Trophoblast cell (in vitro differentiated cells and primary cell): Measurements from ENCODE around the gene POR.

ENCODE experiments used
- DNase-seq, 2 donors: peaks; one replicate each; pipeline ENCODE4 v3.0.0-alpha.2; 2016
- H2AFZ ChIP-seq: 2 replicates; pipeline ENCODE4 v1.6.1; 2013; ENCODE audit warnings: low read length, moderate library complexity, mild to moderate bottlenecking; ENCODE audit not compliant: insufficient read depth, poor library complexity
- H2AK5ac ChIP-seq: 2 replicates; pipeline ENCODE4 v1.6.1; 2013; ENCODE audit warnings: mild to moderate bottlenecking, low read length
- H2BK120ac ChIP-seq: 2 replicates; pipeline ENCODE4 v1.6.1; 2013; ENCODE audit warnings: low read length, mild to moderate bottlenecking, moderate library complexity; ENCODE audit not compliant: insufficient read depth, poor library complexity
- H2BK12ac ChIP-seq: 2 replicates; pipeline ENCODE4 v1.6.1; 2013; ENCODE audit warnings: mild to moderate bottlenecking, low read length, moderate library complexity
- H2BK5ac ChIP-seq: 2 replicates; pipeline ENCODE4 v1.6.1; 2013; ENCODE audit warnings: low read length, low read depth, moderate library complexity, mild to moderate bottlenecking; ENCODE audit not compliant: poor library complexity
- H3K14ac ChIP-seq: 2 replicates; pipeline ENCODE4 v1.6.1; 2013; ENCODE audit warnings: mild to moderate bottlenecking, low read length
- H3K18ac ChIP-seq: 2 replicates; pipeline ENCODE4 v1.6.1; 2013; ENCODE audit warnings: mild to moderate bottlenecking, low read length
- H3K23ac ChIP-seq: 2 replicates; pipeline ENCODE4 v1.6.1; 2013; ENCODE audit warnings: low read length
- H3K27ac ChIP-seq: 2 replicates; pipeline ENCODE4 v1.5.1; 2013; ENCODE audit warnings: low read depth, mild to moderate bottlenecking, inconsistent platforms, low read length, moderate library complexity
- H3K27me3 ChIP-seq: 2 replicates; pipeline ENCODE4 v1.6.1; 2013; ENCODE audit warnings: inconsistent platforms, mild to moderate bottlenecking, low read length, moderate library complexity; ENCODE audit not compliant: insufficient read depth
- H3K36me3 ChIP-seq, 2 experiments: 1 replicate in 1 of 2; 2 replicates in 1 of 2; pipeline ENCODE4 v1.6.1; 2013; ENCODE audit warnings: low read length in 2 of 2, mild to moderate bottlenecking in 2 of 2, moderate library complexity in 1 of 2; ENCODE audit not compliant: insufficient read depth in 2 of 2, control insufficient read depth in 1 of 2
- H3K4ac ChIP-seq: 2 replicates; pipeline ENCODE4 v1.6.1; 2013; ENCODE audit warnings: low read depth, mild to moderate bottlenecking, low read length, moderate library complexity
- H3K4me1 ChIP-seq, 2 experiments: 1 replicate in 1 of 2; 2 replicates in 1 of 2; pipeline ENCODE4 v1.6.1; 2013; ENCODE audit warnings: low read length in 2 of 2, mild to moderate bottlenecking in 2 of 2, moderate library complexity in 1 of 2; ENCODE audit not compliant: insufficient read depth in 2 of 2, control insufficient read depth in 1 of 2
- H3K4me2 ChIP-seq: 2 replicates; pipeline ENCODE4 v1.6.1; 2013; ENCODE audit warnings: inconsistent platforms, mild to moderate bottlenecking, low read length, moderate library complexity
- H3K4me3 ChIP-seq: 2 replicates; pipeline ENCODE4 v1.5.1; 2013; ENCODE audit warnings: mild to moderate bottlenecking, low read depth, low read length, inconsistent platforms
- H3K79me1 ChIP-seq: one replicate; pipeline ENCODE4 v1.6.1; 2013; ENCODE audit warnings: low read length
- H3K79me2 ChIP-seq: 2 replicates; pipeline ENCODE4 v1.6.1; 2013; ENCODE audit warnings: low read length, mild to moderate bottlenecking; ENCODE audit not compliant: control insufficient read depth, insufficient read depth, poor library complexity
- H3K9ac ChIP-seq: 2 replicates; pipeline ENCODE4 v1.6.1; 2013; ENCODE audit warnings: mild to moderate bottlenecking, low read length
- H3K9me3 ChIP-seq: 2 replicates; pipeline ENCODE4 v1.6.1; 2013; ENCODE audit warnings: low read depth, mild to moderate bottlenecking, control low read depth, inconsistent platforms, low read length; ENCODE audit not compliant: insufficient read depth
- H4K12ac ChIP-seq: 2 replicates; pipeline ENCODE4 v1.6.1; 2013; ENCODE audit warnings: low read depth, mild to moderate bottlenecking, low read length, moderate library complexity
- H4K8ac ChIP-seq: 2 replicates; pipeline ENCODE4 v1.6.1; 2013; ENCODE audit warnings: low read depth, mild to moderate bottlenecking, low read length, moderate library complexity
- H4K91ac ChIP-seq: one replicate; pipeline ENCODE4 v1.6.1; 2013; ENCODE audit warnings: low read depth, mild to moderate bottlenecking, low read length, moderate library complexity
- WGBS: extraction: QIAGEN DNeasy Blood & Tissue Kit; methylation state at CpG from one replicate; pipeline ENCODE4 v1.1.7; 2013; ENCODE audit warnings: missing lambda C conversion rate; ENCODE audit not compliant: insufficient read length, insufficient coverage; ENCODE audit errors: extremely low coverage; 5-methylcytosine and 5-hydroxymethylcytosine counted together

Gene POR

DNA sequence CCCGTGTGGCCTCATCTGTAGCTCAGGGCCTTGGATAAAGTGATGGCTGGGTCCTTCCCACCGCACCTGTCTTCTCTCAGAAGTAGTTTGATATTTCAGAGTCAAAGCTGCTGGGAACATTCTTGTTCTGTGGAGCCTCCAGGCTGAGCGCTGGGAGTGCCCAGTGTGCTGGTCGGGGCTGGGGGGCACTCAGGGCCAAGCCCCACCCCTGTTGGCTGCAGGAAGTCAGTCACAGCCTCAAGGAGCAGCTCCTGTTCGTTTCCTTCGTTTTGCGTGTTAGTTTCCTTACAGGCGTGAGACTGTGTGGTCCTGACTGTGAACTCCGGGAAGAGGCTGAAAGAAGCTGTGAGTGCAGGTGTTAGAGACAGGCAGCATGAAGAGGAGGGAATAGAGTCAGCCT lies 33.2 kb downstream of the POR start:
- no peak overlapping the region for H2BK120ac ChIP-seq
- no peak overlapping the region for H3K4me2 ChIP-seq
- H4K8ac ChIP-seq: no peak overlapping the region
- H3K4me3 ChIP-seq: no peak overlapping the region
- H2AFZ ChIP-seq: no peak overlapping the region
- peaks cover 2% of the 10 kb centered on the region for H3K9me3 ChIP-seq
- H2BK5ac ChIP-seq: no peak overlapping the region
- H2BK12ac ChIP-seq: no peak overlapping the region
- H3K23ac ChIP-seq: no peak overlapping the region
- H3K79me2 ChIP-seq: no peaks in the 10 kb centered on the region
- no peak overlapping the region for H3K18ac ChIP-seq
- H3K4me1 ChIP-seq: peaks cover 7 to 10% of the 10 kb centered on the region in 2 experiments
- no peak overlapping the region for H4K12ac ChIP-seq
- DNase-seq: no peak
- no peak overlapping the region for H3K9ac ChIP-seq
- no peak overlapping the region for H3K14ac ChIP-seq
- WGBS: no CpG with 5 or more reads among the region's 9 CpGs
- H3K27ac ChIP-seq: no peak overlapping the region
- H3K36me3 ChIP-seq: peaks cover 2 to 5% of the 10 kb centered on the region in 2 experiments
- no peak overlapping the region for H4K91ac ChIP-seq
- H3K4ac ChIP-seq: no peak overlapping the region
- peaks cover 2% of the 10 kb centered on the region for H3K79me1 ChIP-seq
- H2AK5ac ChIP-seq: no peak overlapping the region
- H3K27me3 ChIP-seq: no peaks in the 10 kb centered on the region

DNA sequence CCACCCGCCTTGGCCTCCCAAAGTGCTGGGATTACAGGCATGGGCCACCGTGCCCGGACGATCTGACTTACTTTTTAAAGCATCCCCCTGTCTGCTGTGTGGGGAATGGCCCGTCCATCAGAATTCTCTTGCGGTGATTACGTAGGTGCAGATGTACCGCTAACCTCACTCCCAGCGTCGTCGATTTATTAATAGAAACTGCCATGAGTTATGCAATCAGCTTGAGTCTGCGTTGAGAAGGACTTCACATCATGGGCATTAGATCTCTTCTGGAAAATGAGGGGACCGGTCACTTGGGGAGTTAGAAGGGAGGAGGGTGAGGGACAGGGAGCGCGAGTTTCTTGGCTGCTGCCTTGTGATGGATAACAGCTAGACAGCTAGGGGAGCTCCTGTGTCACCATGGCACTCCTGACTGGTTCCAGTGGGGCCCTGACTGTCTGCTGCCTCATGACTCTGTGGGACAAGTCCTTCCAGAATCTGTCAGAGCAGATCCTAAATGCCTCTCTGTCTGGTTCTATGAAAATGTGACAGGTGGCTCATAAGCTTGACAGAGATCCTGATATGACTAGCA lies 35.2 kb downstream of the POR start:
- Histone ChIP-seq H3K9ac (no peak overlapping the region), H3K79me1 (peaks cover 2% of the 10 kb centered on the region), H3K4me1 (peaks cover 7% of the 10 kb centered on the region in 2 experiments), H3K18ac (no peak overlapping the region), H4K91ac (no peak overlapping the region), H3K4ac (no peak overlapping the region), H2BK120ac (no peak overlapping the region), H2AK5ac (no peak overlapping the region), H3K36me3 (peaks cover 11 to 14% of the 10 kb centered on the region in 2 experiments), H2BK5ac (no peak overlapping the region), H3K27me3 (no peaks in the 10 kb centered on the region), H3K27ac (no peak overlapping the region), H3K79me2 (no peaks in the 10 kb centered on the region), H3K23ac (no peak overlapping the region), H3K9me3 (peaks cover 4% of the 10 kb centered on the region), H2BK12ac (no peak overlapping the region), H3K4me3 (no peak overlapping the region), H4K12ac (no peak overlapping the region), H3K4me2 (no peak overlapping the region), H2AFZ (no peak overlapping the region), H3K14ac (no peak overlapping the region), H4K8ac (no peak overlapping the region)
- no CpG with 5 or more reads among the region's 15 CpGs for WGBS
- no peak for DNase-seq

DNA sequence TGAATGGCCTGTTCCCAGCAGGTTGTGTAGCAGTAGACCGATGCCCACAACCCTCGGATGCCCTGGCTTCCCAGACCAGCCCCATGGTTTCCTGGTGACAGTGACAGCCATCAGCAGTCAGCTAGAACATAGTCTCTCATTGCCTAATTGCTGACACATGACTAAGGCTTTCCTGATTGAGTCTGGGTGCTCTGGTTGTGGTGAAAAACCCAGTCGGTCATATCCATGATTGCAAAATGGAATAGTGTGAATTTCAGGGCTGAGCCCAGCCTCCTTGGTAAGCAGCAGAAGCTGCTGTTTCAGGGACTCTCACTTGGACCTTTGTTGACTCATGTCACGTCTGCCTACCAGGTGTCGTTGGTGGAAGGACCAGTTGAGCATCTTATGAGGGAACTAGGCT lies 36.6 kb downstream of the POR start:
- Histone ChIP-seq H2BK5ac (no peak overlapping the region), H2BK12ac (no peak overlapping the region), H3K9ac (no peak overlapping the region), H3K4me2 (no peak overlapping the region), H4K8ac (no peak overlapping the region), H3K14ac (no peak overlapping the region), H3K9me3 (peaks cover 6% of the 10 kb centered on the region), H2AFZ (no peak overlapping the region), H3K27me3 (no peaks in the 10 kb centered on the region), H3K23ac (no peak overlapping the region), H2BK120ac (no peak overlapping the region), H3K18ac (no peak overlapping the region), H4K91ac (no peak overlapping the region), H3K4me1 (peaks cover 12% of the 10 kb centered on the region in 2 experiments), H3K4ac (peak overlapping the region; percentile 13), H3K27ac (no peak overlapping the region), H3K4me3 (no peak overlapping the region), H2AK5ac (no peak overlapping the region), H4K12ac (no peak overlapping the region), H3K79me2 (peaks cover 2% of the 10 kb centered on the region), H3K36me3 (peaks cover 18 to 26% of the 10 kb centered on the region in 2 experiments), H3K79me1 (peaks cover 9% of the 10 kb centered on the region)
- WGBS: no CpG with 5 or more reads among the region's 5 CpGs
- DNase-seq: peak; percentile 95 to 98

DNA sequence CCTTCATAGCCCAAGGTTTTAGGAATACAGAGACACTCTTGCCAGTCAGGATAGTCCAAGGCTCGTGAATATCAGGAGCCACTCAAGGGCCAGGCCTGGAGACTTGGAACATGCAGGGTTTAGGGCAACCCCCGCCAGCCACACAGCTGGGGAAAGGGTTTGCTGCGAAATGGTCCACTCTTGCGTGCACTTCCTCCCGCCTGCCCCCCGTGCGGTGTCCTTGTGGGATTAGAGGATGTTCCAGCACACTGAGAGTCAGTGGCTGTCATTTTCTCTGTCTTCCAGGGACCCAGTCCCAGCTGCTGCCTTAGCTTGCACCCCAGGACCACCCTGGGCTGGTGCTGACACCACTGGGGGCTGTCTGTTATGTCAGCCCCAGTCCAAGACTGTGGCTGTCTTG lies 38.5 kb downstream of the POR start:
- Histone ChIP-seq H3K4ac (no peak overlapping the region), H3K27me3 (no peaks in the 10 kb centered on the region), H3K14ac (no peak overlapping the region), H4K8ac (no peak overlapping the region), H3K4me2 (no peak overlapping the region), H3K36me3 (peaks cover 15 to 25% of the 10 kb centered on the region in 2 experiments), H4K91ac (no peak overlapping the region), H2AFZ (no peak overlapping the region), H3K23ac (no peak overlapping the region), H3K18ac (no peak overlapping the region), H3K79me2 (peaks cover 2% of the 10 kb centered on the region), H2BK5ac (no peak overlapping the region), H3K4me1 (peaks cover 18 to 28% of the 10 kb centered on the region in 2 experiments), H3K4me3 (no peak overlapping the region), H3K27ac (no peak overlapping the region), H4K12ac (no peak overlapping the region), H3K9ac (no peak overlapping the region), H2BK12ac (no peak overlapping the region), H2AK5ac (no peak overlapping the region), H3K9me3 (peaks cover 6% of the 10 kb centered on the region), H3K79me1 (peaks cover 17% of the 10 kb centered on the region), H2BK120ac (no peak overlapping the region)
- WGBS: no CpG with 5 or more reads among the region's 7 CpGs
- no peak for DNase-seq
